Ectodermal cell (in vitro differentiated cells): ENCODE data around the gene CORO7.
"Not testable (repeated sequence)": the region's sequence is repeated elsewhere in the genome, so short reads cannot be mapped to it uniquely, and the experiment has no call there.

Experiments used
- H3K27ac ChIP-seq: 2 replicates; pipeline ENCODE4 v1.7.0; 2013; ENCODE audit warnings: mild to moderate bottlenecking, low read depth, low read length; ENCODE audit not compliant: insufficient read depth, poor library complexity, severe bottlenecking
- H3K27me3 ChIP-seq: 2 replicates; pipeline ENCODE4 v1.7.0; 2013; ENCODE audit warnings: mild to moderate bottlenecking, low read length; ENCODE audit not compliant: insufficient read depth, control insufficient read depth, poor library complexity, severe bottlenecking
- H3K36me3 ChIP-seq: one replicate; pipeline ENCODE4 v1.7.0; 2013; ENCODE audit warnings: low read length; ENCODE audit not compliant: control insufficient read depth, insufficient read depth
- H3K4me1 ChIP-seq: one replicate; pipeline ENCODE4 v1.7.0; 2013; ENCODE audit warnings: low read length; ENCODE audit not compliant: control insufficient read depth, insufficient read depth
- H3K4me3 ChIP-seq: 2 replicates; pipeline ENCODE4 v1.7.0; 2013; ENCODE audit warnings: low read depth, low read length, control low read depth; ENCODE audit not compliant: insufficient read depth
- H3K9me3 ChIP-seq: 2 replicates; pipeline ENCODE4 v1.7.0; 2013; ENCODE audit warnings: mild to moderate bottlenecking, low read length, moderate library complexity; ENCODE audit not compliant: control insufficient read depth
- WGBS, 2 experiments: methylation state at CpG; one replicate each; pipeline ENCODE4 v1.1.7; 2013; ENCODE audit warnings: missing lambda C conversion rate in 2 of 2; 5-methylcytosine and 5-hydroxymethylcytosine counted together

Gene CORO7

GRCh38 chr16:4402439-4403132 is 13.8 kb downstream of the CORO7 start:
- H3K4me3 ChIP-seq = no peak overlapping the region
- H3K9me3 ChIP-seq = no peaks in the 10 kb centered on the region

GRCh38 chr16:4401510-4401909 is 14.9 kb downstream of the CORO7 start:
- Histone ChIP-seq H3K9me3 (no peaks in the 10 kb centered on the region), H3K27me3 (no peaks in the 10 kb centered on the region), H3K36me3 (no peaks in the 10 kb centered on the region), H3K27ac (no peak overlapping the region), H3K4me1 (no peaks in the 10 kb centered on the region), H3K4me3 (no peak overlapping the region)
- WGBS, 2 experiments = 94 to 95% methylated on average over 12 of the region's 12 CpGs

More at GRCh38 chr16:4402439-4403132, 13.8 kb downstream of the CORO7 start:
- no peaks in the 10 kb centered on the region for H3K4me1 ChIP-seq
- H3K36me3 ChIP-seq = no peaks in the 10 kb centered on the region
- no peak overlapping the region for H3K27ac ChIP-seq
- 32% methylated on average over 29 of the region's 29 CpGs for WGBS, 2 experiments
- H3K27me3 ChIP-seq = no peaks in the 10 kb centered on the region

GRCh38 chr16:4401094-4401501 is 15.3 kb downstream of the CORO7 start:
- WGBS, 2 experiments = 94 to 98% methylated on average over 12 of the region's 12 CpGs
- H3K9me3 ChIP-seq = no peaks in the 10 kb centered on the region
- no peaks in the 10 kb centered on the region for H3K36me3 ChIP-seq
- no peaks in the 10 kb centered on the region for H3K4me1 ChIP-seq
- no peak overlapping the region for H3K27ac ChIP-seq
- H3K4me3 ChIP-seq = no peak overlapping the region
- H3K27me3 ChIP-seq = no peaks in the 10 kb centered on the region

- Histone ChIP-seq H3K9me3 (no peaks in the 10 kb centered on the region), H3K4me3 (no peak overlapping the region), H3K27me3 (no peaks in the 10 kb centered on the region), H3K27ac (no peak overlapping the region), H3K36me3 (no peaks in the 10 kb centered on the region), H3K4me1 (no peaks in the 10 kb centered on the region)
- WGBS, 2 experiments = 95% methylated on average over 9 of the region's 9 CpGs
These were observed 17.2 kb downstream of the CORO7 start for GRCh38 chr16:4399001-4399730.

GRCh38 chr16:4395055-4395726 is 21.2 kb downstream of the CORO7 start:
- 77 to 82% methylated on average over 9 of the region's 9 CpGs for WGBS, 2 experiments
- Histone ChIP-seq H3K27me3 (no peaks in the 10 kb centered on the region), H3K9me3 (no peaks in the 10 kb centered on the region), H3K27ac (no peak overlapping the region), H3K4me1 (peaks cover 25% of the 10 kb centered on the region), H3K36me3 (no peaks in the 10 kb centered on the region), H3K4me3 (no peak overlapping the region)

- not testable (repeated sequence) for H3K27ac ChIP-seq, H3K27me3 ChIP-seq, H3K9me3 ChIP-seq, H3K36me3 ChIP-seq, H3K4me3 ChIP-seq
- H3K4me1 ChIP-seq = peaks cover 34% of the 10 kb centered on the region
- 91 to 97% methylated on average over 15 of the region's 15 CpGs for WGBS, 2 experiments
These were observed 22.5 kb downstream of the CORO7 start for GRCh38 chr16:4393850-4394249.

- H3K4me1 ChIP-seq = peaks cover 41% of the 10 kb centered on the region
- H3K4me3 ChIP-seq = no peak overlapping the region
- H3K9me3 ChIP-seq = no peaks in the 10 kb centered on the region
- no peaks in the 10 kb centered on the region for H3K36me3 ChIP-seq
- no peaks in the 10 kb centered on the region for H3K27me3 ChIP-seq
- H3K27ac ChIP-seq = no peak overlapping the region
- 81 to 84% methylated on average over 6 of the region's 6 CpGs for WGBS, 2 experiments
These were observed 23.2 kb downstream of the CORO7 start for GRCh38 chr16:4393240-4393600.

- Histone ChIP-seq H3K4me1 (peaks cover 47% of the 10 kb centered on the region), H3K9me3 (no peaks in the 10 kb centered on the region), H3K27ac (peak overlapping the region; percentile 67), H3K36me3 (no peaks in the 10 kb centered on the region), H3K27me3 (no peaks in the 10 kb centered on the region), H3K4me3 (no peak overlapping the region)
- 32 to 35% methylated on average over 25 to 27 of the region's 27 CpGs for WGBS, 2 experiments
These were observed 23.8 kb downstream of the CORO7 start for GRCh38 chr16:4392382-4393239.

GRCh38 chr16:4391631-4392381 is 24.6 kb downstream of the CORO7 start:
- peaks cover 48% of the 10 kb centered on the region for H3K4me1 ChIP-seq
- H3K9me3 ChIP-seq = no peaks in the 10 kb centered on the region
- no peaks in the 10 kb centered on the region for H3K36me3 ChIP-seq
- no peaks in the 10 kb centered on the region for H3K27me3 ChIP-seq
- no peak overlapping the region for H3K4me3 ChIP-seq
- WGBS, 2 experiments = 63 to 66% methylated on average over 22 of the region's 22 CpGs
- H3K27ac ChIP-seq = peak overlapping the region; percentile 8
